ENCODE data around the gene SMIM35.

The SMIM35 gene

DNA sequence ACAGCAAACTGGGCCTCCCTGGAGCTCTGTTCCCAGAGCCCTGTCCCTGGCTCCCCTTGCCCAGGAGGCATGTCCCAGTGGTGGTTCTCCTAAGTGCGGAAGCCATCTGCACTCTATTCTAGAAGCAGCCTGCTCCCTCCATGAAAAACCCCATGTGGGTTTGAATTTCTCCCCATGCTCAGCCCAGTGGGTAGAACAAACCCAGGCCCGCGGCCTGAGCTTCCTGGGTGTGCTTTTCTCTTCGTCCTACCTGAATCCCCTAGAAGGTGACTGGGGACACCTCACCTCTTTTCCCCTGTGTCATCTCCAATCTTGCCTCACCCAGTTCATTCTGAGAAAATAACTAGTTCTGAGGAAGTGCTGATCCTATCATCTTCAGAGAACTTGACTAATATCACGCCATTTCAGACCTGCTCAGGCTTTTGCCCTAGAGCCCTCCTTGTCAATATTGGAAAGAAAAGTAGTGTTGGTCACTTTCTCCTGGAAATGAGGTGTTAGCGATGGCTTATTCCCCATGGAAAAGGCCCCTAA, 84.7 kb downstream of the SMIM35 start:
- no peak for DNase-seq (ENCODE audit: low spot score)

DNA sequence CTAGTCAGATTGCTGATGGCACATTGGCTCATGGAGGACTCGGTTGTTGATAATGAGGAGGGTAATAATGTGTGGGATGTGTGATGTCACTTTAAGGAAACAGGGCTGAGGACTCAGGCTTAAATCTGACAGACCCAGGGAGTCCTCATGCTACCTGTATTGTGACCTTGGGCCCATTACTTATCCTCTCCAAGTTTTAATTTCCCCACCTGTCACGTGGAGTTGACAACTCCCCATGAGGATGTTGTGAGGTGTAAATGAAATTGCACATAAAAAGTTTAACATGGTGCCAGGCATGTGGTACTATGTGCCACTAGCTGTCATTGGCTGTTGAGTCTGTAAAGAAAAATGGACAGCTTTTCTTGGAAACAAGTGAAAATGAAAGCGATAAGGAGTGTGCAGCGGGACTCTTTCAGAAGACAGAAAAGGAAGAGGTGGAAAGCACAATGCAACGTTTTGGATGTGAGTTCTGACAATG, 85.2 kb downstream of the SMIM35 start:
- no peak for DNase-seq (ENCODE audit: low spot score)

DNA sequence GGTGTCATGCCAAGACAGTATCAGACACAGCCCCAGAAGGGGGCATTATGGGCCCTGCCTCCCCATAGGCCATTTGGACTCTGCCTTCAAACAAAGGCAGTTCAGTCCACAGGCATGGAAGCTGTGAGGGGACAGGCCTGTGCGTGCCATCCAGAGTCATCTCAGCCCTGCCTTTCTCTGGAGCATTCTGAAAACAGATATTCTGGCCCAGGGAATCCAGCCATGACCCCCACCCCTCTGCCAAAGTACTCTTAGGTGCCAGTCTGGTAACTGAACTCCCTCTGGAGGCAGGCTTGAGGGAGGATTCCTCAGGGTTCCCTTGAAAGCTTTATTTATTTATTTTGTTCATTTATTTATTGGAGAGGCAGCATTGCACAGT, 85.9 kb downstream of the SMIM35 start:
- DNase-seq (ENCODE audit: low spot score) = no peak

DNA sequence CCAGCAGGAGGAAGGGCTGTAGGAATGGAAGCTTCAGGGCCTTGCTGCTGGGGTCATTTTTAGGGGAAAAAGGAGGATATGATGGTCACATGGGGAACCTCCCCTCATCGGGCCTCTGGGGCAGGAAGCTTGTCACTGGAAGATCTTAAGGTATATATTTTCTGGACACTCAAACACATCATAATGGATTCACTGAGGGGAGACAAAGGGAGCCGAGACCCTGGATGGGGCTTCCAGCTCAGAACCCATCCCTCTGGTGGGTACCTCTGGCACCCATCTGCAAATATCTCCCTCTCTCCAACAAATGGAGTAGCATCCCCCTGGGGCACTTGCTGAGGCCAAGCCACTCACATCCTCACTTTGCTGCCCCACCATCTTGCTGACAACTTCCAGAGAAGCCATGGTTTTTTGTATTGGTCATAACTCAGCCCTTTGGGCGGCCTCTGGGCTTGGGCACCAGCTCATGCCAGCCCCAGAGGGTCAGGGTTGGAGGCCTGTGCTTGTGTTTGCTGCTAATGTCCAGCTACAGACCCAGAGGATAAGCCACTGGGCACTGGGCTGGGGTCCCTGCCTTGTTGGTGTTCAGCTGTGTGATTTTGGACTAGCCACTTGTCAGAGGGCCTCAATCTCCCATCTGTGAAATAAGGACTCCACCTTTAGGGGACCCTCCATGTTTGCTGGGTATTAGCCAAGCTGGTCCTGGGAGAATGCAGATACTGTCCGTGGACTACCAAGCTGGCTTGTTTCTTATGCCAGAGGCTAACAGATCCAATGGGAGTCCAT, 86.5 kb downstream of the SMIM35 start:
- DNase-seq (ENCODE audit: low spot score) = no peak

DNA sequence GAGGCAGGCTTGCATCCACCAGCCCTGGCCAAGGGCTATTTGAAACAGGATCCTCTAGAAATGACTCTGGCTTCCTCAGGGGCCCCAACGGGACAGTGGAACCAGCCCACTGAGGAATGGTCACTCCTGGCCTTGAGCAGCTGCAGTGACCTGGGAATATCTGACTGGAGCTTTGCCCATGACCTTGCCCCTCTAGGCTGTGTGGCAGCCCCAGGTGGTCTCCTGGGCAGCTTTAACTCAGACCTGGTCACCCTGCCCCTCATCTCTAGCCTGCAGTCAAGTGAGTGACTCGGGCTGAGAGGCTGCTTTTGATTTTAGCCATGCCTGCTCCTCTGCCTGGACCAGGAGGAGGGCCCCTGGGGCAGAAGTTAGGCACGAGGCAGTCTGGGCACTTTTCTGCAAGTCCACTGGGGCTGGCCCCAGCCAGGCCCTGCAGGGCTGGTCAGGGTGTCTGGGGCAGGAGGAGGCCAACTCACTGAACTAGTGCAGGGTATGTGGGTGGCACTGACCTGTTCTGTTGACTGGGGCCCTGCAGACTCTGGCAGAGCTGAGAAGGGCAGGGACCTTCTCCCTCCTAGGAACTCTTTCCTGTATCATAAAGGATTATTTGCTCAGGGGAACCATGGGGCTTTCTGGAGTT, 87.3 kb downstream of the SMIM35 start:
- DNase-seq (ENCODE audit: low spot score) = no peak

DNA sequence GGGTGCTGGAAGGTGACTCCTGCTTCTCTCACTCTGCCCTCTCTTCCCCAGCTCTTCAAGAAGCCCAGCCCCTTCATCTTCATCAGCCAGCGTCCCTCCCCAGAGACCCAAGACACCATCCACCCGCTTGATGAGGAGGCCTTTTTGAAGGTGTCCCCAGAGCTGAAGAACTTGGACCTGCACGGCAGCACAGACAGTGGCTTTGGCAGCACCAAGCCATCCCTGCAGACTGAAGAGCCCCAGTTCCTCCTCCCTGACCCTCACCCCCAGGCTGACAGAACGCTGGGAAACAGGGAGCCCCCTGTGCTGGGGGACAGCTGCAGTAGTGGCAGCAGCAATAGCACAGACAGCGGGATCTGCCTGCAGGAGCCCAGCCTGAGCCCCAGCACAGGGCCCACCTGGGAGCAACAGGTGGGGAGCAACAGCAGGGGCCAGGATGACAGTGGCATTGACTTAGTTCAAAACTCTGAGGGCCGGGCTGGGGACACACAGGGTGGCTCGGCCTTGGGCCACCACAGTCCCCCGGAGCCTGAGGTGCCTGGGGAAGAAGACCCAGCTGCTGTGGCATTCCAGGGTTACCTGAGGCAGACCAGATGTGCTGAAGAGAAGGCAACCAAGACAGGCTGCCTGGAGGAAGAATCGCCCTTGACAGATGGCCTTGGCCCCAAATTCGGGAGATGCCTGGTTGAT, 88.0 kb downstream of the SMIM35 start:
- DNase-seq (ENCODE audit: low spot score) = no peak

DNA sequence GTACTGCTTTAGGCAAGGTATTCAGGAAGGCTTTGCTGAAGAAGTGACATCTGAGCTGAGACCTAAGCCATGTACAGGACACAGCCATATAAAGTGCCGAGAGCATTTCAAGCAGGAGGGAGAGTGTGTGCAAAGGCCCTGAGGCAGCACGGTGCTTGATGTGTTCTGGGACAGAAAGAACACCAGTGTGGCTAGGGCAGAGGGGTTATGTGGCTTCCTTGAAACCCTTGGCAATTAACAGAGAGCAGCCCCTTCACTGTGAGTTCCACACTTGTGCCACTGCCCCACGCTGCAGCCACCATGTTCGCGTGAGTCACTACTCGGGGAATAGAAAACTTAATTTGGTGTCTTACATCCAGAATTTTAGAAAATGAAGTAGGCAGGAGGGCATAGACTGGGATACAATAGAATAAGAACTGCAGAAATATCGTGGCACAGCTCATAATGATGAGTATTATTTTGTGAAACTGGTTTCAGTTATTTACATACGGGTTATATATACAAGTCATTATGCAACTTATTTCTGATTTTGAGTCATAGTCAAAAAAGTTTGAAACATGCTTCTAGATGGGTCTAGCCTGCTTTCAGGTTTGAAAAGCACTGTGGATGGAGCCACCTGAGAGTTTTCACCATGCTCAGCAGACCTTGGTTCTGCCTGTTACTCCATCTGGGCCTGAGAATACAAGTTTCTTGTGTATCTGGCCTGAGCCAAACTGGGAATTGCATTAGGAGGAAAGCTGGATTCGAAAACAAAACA, 88.8 kb downstream of the SMIM35 start:
- no peak for DNase-seq (ENCODE audit: low spot score)

DNA sequence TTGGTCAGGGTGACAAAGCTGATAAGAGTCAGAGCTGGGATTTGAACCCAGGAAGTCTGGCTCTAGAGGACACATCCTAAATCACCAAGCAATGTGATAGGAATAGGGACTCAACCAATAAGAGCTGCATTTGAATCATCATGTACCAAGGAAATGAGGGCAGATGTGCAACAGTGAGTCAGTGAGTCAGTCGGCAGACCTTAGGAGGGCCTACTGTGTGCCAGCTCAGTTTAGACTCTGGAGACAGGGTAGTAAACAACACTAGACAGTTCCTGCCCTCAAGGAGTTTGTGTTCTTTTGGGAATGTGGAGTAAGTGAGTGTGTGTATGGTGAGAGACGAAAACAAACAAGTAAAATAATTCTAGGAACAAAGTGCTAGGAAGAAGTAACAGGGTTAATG, 89.4 kb downstream of the SMIM35 start:
- no peak for DNase-seq (ENCODE audit: low spot score)

DNA sequence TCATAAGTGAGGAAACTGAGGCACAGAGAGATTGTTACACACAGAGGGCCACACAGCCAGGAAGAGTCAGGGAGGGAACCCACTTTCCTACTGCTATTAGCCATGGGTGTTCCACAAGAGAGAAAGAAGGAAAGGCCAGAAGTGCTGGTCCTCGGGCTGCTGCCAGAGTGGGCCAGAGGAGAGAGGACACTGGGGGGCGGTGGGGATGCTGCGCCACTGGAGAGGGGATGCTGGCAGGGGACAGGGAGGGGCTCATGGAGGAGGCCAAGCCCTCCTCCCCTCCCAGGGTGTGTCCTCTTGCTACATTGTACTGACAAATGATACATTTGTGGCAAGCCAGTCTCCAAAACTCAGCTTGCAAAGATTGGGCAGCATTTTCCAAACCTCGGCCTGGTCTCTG, 90.7 kb downstream of the SMIM35 start:
- no peak for DNase-seq (ENCODE audit: low spot score)

DNA sequence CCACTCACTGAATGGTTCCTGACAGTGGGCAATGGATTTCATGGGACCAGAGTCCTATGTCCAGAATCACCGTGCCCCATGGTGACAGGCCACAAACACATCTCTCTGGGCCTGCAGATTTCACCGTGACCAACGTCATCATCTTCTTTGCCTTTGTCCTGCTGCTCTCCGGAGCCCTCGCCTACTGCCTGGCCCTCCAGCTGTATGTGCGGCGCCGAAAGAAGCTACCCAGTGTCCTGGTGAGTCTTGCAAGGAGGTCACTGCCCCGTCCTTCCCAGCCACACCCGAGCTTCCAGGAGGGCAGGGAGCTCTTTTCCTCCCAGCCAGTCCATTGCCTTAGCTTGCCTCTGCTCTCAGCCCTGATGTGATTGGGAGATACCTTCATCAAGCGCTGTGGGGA, 91.3 kb downstream of the SMIM35 start:
- DNase-seq (ENCODE audit: low spot score) = no peak

DNA sequence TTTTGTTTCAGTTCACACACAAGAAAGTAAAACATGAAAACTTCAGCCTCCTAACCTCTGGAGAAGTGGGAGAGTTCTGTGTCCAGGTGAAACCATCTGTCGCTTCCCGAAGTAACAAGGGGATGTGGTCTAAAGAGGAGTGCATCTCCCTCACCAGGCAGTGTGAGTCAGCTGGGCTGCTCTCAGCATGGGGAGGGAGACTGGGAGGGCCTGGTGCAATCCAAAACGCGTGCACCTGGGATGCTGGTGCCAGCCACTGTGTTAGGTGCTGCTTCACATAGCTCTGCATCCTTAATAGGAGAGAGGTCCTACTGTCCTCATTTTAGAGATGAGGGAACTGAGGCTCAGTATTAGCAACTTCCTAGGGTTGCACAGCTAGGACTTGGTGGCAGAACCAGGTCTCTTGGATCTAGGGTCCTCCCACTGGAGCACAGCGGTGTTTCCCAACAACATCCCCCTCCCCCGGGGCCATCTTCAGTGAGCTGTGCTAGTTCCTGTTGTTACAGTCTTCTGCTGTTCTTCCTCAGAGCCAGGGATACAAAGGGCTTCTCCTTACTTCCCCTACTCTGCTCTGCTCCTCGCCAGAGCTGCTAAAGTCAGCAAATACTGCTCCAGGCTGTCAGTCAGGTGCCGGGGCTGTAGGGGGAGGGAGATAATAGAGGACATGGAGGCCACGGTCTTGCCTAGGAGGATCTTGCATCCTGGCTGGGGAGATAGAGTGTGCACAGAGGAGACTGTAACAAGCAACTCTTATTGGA, 92.6 kb downstream of the SMIM35 start:
- DNase-seq (ENCODE audit: low spot score) = no peak

DNA sequence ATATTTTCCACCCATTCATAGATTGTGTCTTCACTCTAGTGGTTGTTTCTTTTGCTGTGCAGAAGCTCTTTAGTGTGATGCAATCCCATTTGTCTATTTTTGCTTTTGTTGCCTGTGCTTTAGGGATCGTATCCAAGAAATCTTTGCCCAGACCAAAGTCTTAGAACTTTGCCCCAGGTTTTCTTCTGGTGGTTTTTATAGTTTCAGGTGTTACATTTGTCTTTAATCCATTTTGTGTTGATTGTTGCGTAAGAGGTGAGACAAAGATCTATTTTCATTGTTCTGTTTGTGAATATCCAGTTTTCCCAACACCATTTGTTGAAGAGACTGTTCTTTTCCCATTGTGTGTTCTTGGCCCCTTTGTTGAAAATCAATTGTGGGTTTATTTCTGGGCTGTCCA, 94.1 kb downstream of the SMIM35 start:
- DNase-seq (ENCODE audit: low spot score) = no peak

DNA sequence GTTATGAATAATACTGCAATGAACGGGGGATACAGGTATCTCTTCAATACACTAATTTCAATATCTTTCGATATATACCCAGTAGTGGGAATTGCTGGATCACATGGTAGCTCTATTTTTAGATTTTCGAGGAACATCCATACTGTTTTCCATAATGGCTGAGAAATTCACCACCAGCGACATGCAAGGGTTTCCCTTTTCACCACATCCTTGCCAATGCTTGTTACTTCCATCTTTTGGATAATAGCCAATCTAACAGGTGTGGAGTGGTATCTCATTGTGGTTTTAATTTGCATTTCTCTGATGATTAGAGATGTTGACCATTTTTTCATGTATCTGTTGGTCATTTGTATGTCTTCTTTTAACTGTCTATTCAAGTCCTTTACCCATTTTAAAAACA, 94.6 kb downstream of the SMIM35 start:
- DNase-seq (ENCODE audit: low spot score) = no peak

DNA sequence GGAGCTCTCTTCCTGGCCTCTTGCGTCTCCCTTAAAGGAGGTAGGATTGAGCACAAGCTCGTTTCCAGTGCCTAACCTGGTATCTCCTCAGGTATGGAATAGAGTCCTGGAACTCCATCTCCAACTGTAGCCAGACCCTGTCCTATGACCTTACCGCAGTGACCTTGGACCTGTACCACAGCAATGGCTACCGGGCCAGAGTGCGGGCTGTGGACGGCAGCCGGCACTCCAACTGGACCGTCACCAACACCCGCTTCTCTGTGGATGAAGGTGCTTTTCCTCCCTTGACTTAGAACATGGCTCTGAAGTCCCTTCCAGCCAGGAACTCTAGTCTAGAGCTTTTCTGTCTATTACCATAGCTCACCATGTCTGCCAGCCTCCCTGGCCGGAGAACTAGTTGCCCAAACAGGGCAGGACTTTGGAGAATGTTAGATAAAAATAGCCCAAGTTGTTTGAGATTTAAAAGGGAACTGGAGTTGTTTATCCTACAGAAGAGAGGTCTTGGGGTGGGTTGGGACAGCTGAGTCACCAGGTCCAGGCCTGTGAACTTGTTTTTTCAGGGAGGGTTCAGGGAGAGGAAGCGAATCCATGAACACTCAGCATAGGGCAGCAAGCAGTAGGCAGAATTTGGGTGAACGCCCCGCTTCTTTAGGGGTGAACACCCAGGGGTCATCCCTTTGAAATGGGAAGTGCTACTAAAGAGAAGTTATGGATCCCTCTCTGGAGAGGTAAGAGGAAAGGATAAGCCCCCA, 97.2 kb downstream of the SMIM35 start:
- DNase-seq (ENCODE audit: low spot score) = no peak

DNA sequence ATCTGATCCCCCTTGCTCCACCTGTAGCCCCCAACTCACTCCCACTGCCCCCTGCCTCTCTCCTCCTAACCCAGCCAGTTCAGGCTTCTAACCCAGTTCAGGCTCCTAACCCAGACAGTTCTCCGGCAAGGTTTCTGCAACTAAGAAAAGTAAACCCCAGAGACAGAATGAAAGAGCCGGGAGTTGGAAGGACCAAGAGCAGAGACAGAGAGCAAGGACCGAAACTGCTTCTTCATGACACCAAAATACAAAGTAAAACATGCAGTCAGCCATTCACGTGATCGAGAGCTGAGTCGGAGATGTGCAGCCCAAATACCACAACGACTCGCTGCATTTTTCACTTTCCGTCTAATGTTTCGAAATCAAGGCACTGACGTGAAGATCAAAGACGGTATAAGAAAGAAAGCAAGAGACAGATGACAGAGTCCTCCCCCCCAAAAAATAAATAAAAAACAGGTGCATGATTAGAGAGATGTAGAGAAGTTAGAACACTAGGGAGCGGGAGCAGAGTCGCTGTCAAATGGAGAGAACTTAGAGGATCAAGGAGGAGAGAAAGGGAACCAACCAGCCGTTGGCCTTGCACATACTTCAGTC, 99.7 kb downstream of the SMIM35 start:
- no peak for DNase-seq (ENCODE audit: low spot score)

DNA sequence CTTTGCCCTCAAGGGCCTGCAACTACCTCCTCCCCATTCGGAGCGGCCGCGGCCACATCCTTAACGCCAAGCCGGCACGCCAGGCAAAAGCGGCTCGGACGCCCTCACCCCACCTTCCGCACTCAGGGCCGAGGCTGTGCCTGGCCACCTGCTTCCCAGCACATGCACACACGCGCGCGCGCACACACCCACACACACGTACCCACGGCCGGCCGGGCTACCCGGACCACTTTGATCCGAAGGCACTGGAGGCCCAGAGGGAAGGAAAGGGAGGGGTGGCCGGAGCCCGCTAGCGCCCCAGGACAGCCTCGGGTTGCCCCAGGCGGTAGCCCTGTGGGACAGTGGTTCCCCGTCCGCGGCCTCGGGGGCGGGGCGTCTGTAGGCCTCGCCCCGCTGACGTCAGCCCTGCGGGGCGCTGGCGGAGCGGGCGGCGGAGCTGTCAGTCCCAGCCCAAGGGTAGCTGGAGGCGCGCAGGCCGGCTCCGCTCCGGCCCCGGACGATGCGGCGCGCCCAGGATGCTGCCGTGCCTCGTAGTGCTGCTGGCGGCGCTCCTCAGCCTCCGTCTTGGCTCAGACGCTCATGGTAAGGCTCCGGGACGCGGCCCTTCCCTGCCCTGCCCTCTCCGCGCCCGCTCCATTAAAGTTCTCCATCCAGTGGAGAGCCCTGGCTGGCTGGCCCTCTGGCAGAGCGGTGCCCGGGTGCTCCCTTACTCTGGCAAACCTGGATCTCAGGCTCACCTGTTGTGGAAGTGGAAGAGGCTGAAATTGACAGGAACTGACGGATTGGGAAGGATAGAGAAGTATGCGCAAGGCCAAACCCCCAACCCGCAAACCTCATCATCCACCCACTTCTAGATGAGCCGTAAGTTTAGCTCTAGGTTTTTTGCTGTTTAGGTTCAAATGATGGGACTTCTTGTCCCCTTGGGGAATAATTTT, 100.5 kb downstream of the SMIM35 start, which contains the start of gene IL10RA:
Gene IL10RA, plus strand, starts transcription at position 442 of the 935 bp plus-strand sequence. Its CDS starts 74 bp downstream, at position 516.
- peak; percentile 23 for DNase-seq (ENCODE audit: low spot score)

DNA sequence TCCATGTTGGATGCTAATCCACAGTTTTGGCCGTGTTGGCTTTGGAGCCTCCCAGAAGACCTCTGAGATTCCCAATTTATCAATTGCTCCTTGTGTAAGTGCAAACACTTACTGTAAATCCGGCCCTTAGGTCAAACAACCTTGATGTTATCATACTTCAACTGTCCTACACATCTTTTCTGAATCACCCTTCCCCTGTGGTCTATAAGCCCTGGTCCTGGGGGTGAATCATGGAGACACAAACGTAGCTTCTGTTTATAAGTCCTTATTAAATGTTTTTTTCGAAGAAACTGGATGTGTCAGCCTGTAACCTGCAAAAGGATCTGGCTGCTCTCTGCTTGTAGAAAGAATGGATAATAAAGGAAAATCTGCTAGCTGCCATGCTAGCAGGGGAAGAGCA, 102.3 kb downstream of the SMIM35 start:
- peak; percentile 34 for DNase-seq (ENCODE audit: low spot score)

DNA sequence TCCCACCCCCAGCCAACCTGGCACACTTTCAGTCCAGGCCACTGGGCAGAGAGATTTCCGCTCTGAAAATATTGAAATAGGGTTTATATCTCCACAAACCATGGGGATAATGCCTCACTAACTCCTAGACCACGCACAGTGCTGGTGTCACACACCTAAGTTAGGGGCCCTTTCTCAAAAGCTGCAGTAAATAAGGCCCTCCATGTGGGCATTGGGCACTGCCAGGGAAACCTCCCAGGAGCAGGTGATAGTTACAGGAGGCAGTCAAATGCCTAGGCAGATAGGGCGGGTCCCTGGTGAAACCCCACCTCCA, 103.6 kb downstream of the SMIM35 start:
- DNase-seq (ENCODE audit: low spot score) = no peak

DNA sequence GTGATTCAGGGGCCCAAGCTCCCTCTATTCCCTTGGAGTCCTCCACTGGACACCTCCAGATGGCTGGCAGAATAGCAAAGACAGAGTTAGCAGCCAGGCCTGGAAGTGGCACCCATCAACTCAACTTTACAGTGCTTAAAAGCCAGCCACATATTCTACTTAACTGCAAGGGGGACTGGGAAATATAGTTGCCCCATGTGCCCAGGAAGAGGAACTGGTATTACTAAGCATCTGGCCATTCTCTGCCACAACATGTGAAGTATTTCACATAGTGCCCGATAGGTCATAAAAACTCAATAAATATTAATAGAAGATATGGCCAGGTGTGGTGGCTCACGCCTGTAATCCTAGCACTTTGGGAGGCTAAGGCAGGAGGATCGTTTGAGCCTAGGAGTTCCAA, 106.0 kb downstream of the SMIM35 start:
- no peak for DNase-seq (ENCODE audit: low spot score)
